ENCODE data around the gene GSK3A.

The GSK3A gene

GRCh38 chr19:42248270-42249148 lies 6.1 kb upstream of the GSK3A start:
- Histone ChIP-seq H3K9me3 (no peaks in the 10 kb centered on the region), H3K27me3 (no peaks in the 10 kb centered on the region), H3K4me3 (ENCODE audit: low read depth, low read length) (no peak overlapping the region), H3K36me3 (peaks cover 23% of the 10 kb centered on the region), H3K4me1 (peaks cover 19% of the 10 kb centered on the region)
- DNase-seq, result no peak
- TF ChIP-seq CTCF (IDR thresholded peaks at IDR 0.05; ENCODE audit: low read depth, low read length), result no peak

- Histone ChIP-seq H3K36me3 (peaks cover 23% of the 10 kb centered on the region), H3K27me3 (no peaks in the 10 kb centered on the region), H3K9me3 (no peaks in the 10 kb centered on the region), H3K4me1 (peaks cover 19% of the 10 kb centered on the region), H3K4me3 (ENCODE audit: low read depth, low read length) (no peak overlapping the region)
- DNase-seq, result no peak
- TF ChIP-seq CTCF (IDR thresholded peaks at IDR 0.05; ENCODE audit: low read depth, low read length), result no peak
Observed at GRCh38 chr19:42247640-42248199, 5.3 kb upstream of the GSK3A start.

GRCh38 chr19:42246922-42247639 lies 4.7 kb upstream of the GSK3A start:
- H3K36me3 ChIP-seq, result peaks cover 23% of the 10 kb centered on the region
- no peak overlapping the region for H3K4me3 ChIP-seq (ENCODE audit: low read depth, low read length)
- H3K27me3 ChIP-seq, result no peaks in the 10 kb centered on the region
- DNase-seq, result no peak
- TF ChIP-seq CTCF (IDR thresholded peaks at IDR 0.05; ENCODE audit: low read depth, low read length), result no peak
- H3K9me3 ChIP-seq, result no peaks in the 10 kb centered on the region
- peaks cover 19% of the 10 kb centered on the region for H3K4me1 ChIP-seq

- Histone ChIP-seq H3K9me3 (no peaks in the 10 kb centered on the region), H3K27me3 (no peaks in the 10 kb centered on the region), H3K36me3 (peaks cover 23% of the 10 kb centered on the region), H3K4me1 (peaks cover 12% of the 10 kb centered on the region), H3K4me3 (ENCODE audit: low read depth, low read length) (no peak overlapping the region)
- DNase-seq, result peak; percentile 83
- peak; percentile 75 for TF ChIP-seq CTCF (IDR thresholded peaks at IDR 0.05; ENCODE audit: low read depth, low read length)
Observed at GRCh38 chr19:42246143-42246921, 3.9 kb upstream of the GSK3A start.

GRCh38 chr19:42245231-42245630 lies 2.8 kb upstream of the GSK3A start:
- peaks cover 10% of the 10 kb centered on the region for H3K4me1 ChIP-seq
- H3K36me3 ChIP-seq, result peaks cover 22% of the 10 kb centered on the region
- H3K4me3 ChIP-seq (ENCODE audit: low read depth, low read length), result no peak overlapping the region
- no peak for DNase-seq
- H3K27me3 ChIP-seq, result no peaks in the 10 kb centered on the region
- no peak for TF ChIP-seq CTCF (IDR thresholded peaks at IDR 0.05; ENCODE audit: low read depth, low read length)
- no peaks in the 10 kb centered on the region for H3K9me3 ChIP-seq
